Measurements from ENCODE around the gene PLXNA4. TPM values are rescaled to one million over a fixed set of nuclear protein-coding genes. Genes with fewer than 3 reads are reported as not detected.

Gene PLXNA4
- total RNA-seq, 1 donor from 2014 or later, result 133 TPM

DNA sequence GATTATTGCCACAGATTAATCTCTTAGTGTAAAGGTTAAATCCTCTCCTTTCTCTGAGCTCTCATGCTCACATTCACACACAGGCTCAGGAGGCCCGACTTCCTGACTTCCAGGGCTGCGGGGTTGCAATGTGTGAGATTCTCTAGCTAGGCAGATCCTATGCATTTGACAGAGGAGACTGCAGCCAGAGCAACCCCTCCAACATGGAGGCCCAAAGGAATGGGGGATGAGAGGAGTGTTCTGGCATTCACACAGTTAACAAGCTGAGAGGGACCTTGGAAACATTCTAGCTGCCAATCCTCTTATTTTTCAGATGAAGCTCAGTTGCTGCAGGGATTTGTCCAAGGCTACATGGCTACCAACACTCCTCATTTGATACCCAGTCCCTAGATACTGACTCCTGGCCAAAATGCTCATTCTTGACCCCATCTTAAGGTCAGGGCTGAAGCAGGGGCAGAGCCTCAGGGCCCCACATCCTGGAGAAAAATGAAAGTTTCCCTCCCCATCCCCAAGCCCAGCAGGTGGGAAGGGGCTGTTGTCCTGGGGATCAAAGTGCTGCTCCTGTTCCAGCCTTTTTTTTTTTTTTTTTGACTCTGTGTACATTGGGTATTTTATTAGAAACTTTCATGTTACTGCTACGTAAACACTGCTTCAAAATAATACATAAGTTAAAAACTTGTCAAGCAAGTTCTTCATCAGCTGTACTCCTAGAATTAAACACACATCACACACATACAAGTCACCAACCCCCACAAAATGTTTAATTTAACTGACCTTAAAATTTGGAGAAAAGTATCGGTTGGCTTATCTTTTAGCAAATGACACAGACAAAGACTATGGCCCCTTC is 325.6 kb downstream of the PLXNA4 start:
- no peak for DNase-seq (ENCODE audit: low spot score)

DNA sequence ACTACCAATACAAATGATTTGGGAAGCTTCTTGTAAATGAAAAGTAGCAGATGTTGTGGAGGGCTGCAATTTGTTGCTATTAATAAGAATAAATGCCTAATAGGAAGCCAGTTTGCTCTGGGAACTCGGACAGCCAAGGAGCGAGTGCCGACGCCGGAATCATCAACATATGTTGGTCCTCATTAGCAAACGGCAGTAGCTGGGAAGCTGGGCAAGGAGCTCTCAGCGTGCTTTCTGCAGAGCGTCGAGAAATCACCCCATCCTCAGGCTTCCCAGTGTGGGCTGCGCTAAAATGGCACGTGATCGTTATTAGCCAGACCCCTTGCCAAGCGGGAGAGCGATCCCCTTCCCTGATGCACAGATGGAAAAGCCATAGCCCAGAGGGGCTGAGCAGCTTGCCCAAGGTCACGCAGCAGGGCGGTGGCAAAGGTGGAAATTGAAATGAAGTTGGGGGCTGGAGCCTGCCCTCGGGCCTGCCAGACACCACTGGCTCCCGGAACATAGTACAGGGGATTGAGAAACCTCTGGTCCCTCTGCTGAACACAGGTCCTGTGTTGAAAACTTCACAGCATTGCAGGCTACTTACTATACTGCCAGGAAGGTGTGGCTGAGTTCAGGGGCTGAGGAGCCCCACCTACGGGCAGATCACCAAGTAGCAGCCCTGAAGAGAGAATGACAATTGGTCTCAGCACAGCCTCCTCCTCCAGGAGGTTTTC is 326.9 kb downstream of the PLXNA4 start:
- peak; percentile 74 for DNase-seq (ENCODE audit: low spot score)

DNA sequence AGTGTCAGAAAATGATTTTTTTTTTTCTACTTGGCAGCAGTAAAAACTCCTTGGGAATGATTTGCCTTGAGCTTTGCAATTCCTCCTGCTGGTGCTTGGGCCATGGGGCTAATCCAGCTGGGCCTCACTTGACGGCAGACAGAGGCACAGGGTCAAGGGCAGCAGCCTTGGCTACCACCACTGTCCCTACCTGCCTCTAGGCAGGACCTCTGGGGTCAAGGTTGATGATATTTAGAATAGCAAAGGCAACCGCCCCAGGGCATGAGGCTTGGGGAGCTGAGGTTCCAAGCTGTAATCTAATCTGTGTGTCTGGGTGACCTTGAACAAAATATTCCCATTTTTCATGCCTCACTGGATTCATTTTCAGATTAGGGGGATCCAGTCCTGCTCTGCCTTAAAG is 327.4 kb downstream of the PLXNA4 start:
- peak; percentile 45 for DNase-seq (ENCODE audit: low spot score)

DNA sequence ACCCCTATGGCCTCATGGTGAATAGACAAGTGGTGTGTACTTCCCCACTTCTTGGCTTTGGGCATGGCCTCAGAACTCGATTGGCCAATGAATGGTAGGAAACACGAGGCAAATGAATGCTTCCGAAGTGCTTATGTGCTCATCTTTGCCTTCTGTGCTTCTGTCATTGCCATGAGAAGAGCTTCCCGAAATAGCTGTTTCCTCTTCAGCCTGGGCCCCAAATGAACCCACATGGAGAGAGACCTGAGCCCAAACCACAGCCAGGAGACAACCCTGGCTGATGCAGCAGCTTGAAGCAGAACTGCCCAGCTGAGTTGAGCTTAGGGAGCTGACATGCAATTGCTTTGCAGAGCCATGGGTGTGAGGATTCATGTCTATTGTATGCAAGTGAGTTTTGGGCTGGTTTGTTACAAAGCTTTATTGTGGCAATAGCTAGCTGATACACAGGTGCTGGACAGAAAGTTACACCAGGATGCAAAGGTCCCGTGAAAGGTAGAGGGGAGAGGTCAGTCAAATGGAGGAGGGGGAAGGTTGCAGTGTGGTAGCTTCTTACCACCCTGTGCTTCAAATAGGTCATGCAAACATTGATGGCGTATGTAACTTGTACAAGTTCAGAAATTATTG is 328.2 kb downstream of the PLXNA4 start:
- DNase-seq (ENCODE audit: low spot score), result peak; percentile 35

DNA sequence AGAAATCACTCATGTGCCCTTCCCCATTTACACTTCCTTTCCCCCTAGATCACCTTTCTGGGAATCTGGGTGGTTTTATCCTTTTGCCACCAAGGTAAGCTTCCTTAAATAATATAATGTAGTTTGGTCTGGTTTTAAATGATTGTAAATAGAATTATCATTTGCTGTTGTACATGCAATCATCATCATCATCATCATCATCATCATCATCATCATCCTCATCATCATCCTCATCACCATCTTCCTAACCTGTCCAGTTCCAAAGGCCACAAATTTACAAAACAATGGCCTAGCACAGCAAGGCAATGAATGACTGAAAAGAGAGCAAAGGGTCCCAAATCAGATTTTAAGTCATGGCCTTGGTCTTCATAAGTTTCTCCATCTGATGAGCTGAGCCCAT is 329.7 kb downstream of the PLXNA4 start:
- no peak for DNase-seq (ENCODE audit: low spot score)

DNA sequence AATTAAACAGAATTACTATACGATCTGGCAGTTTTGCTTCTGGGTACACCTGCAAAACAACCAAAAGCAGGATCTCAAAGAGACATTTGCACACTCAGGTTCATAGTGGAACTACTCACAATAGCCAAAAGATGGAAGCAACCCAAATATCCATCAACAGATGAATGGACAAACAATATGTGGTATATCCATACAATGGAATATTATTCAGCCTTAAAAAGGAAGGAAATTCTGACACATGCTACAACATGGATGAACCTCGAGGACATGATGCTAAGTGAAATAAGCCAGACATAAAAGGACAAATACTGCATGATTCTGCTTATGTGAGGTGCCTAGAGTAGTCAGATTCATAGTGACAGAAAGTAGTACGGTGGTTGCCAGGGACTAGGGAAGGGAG is 330.7 kb downstream of the PLXNA4 start:
- no peak for DNase-seq (ENCODE audit: low spot score)

DNA sequence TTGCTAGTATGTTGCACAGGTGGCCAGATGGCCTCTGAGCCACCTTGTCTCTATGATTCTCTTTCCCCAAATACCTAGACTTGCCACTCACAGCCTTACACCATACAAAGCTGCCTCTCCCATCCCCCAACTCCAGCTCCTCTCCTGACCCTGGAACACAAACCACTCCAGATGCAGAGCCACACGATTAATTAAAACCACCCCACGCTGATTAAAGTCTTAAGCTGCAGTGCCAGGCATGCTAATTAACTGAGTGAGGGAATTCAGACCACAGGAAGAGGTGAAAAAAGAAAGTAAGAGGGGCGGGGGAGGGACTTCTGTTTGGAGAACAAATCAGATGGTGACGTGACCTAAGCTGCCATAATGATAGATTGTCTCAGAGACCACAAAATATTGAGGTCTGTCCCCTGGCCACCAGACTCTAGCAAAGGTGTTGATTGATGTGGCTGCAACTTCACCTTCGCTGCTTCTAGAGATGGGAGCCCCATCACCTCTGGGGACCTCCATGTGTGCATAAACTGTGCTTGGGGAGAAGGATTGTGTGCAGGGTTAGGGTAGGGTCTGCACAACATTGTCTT is 331.3 kb downstream of the PLXNA4 start:
- no peak for DNase-seq (ENCODE audit: low spot score)

DNA sequence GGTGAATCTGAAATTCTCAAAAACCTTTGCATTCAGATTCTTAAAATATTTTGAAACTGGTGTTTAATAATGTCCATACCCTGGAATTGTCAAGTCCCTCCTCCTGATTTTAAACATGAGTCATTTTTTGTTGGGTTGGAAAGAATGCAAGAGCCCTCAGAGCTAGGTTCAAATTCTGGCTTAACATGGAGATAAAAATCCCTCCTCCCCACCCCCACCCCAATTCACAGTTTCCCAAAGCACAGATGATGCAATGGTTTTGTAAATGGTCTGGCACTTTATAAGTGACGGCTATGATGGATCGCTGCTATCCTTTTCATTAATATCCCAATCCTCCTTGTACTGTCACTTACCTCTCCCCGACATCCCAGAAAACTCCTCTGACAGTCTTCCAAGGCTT is 332.8 kb downstream of the PLXNA4 start:
- no peak for DNase-seq (ENCODE audit: low spot score)

DNA sequence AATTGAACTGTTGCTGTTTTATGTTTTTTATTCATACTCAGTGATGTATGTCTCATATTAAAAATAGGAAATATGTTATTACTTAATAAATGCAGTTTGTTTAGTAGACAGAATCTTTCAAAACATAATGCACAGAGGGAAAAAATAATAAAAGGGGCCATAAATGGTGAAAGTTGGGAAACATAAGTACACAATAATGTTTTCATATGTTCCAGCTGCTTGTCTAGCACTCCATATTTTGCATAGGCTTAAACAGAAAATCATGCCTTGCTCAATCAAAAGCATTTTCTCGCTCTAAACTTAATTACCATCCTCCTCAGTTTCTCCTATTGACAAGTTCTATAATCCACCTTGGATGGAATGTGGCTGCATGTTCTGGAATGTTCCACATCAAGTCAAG is 333.2 kb downstream of the PLXNA4 start:
- no peak for DNase-seq (ENCODE audit: low spot score)

DNA sequence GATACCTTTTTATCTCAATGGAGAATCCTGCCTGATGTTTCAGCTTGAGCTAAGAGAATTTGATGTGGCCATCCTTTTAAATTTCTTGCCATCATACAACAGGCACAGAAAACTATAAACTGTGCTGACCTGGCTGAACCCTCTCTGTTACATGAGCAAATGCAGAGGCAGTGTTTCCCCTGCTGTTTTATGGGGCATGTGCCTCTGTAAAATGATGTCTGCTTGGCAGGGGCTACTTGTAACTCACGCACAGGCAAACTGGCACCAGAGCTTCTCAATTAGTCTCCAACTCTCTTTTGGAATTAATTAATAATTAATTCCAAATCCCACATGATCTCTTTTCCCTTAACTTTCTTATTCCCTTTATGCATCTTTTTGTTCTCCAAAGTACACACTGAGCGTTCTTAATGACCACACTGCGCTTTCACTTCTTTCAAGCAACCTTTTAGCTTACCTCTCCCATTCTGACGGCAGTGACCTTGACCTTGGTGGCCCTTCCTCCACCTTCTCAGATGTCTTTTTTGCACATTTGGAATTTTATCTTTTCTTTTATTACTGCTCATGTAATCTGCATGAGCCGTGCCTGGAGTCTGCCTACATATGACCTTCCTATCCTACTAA is 334.0 kb downstream of the PLXNA4 start:
- DNase-seq (ENCODE audit: low spot score), result no peak

DNA sequence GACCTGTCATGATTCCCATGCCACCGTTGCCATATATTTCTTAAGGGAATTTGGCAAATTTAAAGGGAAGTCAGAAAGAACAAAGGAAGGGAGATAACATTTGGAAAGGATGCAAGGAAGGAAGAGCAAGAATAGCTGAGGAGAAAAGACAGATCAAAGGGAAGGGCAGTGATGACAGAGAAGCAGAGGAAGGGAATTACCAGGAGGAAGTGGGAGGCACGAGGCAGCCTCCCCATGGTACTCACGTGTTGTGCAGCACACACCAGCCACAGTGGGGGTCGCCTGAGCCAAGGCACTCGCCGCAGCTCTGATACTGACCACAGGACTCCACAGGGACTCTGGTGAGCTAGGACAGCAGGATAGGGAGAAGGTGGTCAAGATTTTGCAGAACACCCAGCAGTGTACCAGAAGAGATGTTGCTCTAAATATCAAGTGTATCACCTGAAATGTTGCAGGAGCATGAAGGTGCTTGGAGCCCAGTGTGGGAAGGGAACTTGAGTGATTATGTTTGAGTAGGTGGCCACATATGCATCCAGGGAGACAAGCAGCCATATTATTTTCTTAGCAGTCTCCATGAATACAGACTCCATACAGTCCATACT is 335.3 kb downstream of the PLXNA4 start:
- peak; percentile 62 for DNase-seq (ENCODE audit: low spot score)

DNA sequence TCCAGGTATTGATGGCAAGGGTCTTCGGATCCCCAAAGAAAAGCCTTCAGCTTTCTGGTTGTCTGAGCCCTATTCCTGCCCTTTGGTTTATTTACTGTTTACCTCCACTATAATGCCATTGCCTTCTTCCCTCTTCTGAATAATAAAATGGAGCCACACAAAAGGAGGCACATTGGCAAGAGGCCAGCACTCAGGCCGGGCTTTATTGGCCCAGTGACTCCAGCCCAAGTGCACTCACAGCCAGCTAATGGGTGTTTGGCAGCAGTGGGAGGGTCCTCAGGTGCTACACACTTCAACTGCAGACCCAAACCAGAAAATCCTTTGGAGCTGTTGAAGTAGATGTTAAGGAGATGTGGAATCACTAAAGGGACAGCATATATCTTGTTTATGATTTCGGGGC is 336.0 kb downstream of the PLXNA4 start:
- peak; percentile 73 for DNase-seq (ENCODE audit: low spot score)

DNA sequence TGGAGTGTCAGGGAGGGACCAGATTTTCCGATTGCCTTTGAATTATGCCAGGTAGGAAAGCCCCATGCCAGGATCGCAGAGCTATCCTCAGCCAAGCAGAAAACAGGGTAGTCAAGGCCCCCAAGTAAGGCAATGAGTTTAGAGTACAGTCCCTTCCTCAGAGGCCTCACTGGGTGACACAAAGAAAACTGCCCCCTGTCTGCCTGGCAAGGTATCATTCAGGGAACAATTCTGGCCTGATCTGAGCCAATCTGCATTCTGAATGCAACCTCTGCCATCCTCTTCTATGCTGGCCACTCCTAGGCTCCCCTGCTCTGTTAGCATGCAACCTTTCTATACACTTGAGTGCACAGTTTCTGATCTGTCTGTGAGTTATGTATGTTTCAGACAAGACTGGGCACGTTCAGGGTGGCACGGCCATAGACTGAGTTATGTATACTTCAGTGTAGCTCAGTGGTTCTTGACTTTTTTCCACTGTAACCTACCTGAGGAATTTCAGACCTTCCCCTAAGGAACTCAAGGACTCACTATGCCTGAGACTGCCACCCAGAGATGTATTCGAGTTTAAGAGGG is 336.8 kb downstream of the PLXNA4 start:
- DNase-seq (ENCODE audit: low spot score), result peak; percentile 37

DNA sequence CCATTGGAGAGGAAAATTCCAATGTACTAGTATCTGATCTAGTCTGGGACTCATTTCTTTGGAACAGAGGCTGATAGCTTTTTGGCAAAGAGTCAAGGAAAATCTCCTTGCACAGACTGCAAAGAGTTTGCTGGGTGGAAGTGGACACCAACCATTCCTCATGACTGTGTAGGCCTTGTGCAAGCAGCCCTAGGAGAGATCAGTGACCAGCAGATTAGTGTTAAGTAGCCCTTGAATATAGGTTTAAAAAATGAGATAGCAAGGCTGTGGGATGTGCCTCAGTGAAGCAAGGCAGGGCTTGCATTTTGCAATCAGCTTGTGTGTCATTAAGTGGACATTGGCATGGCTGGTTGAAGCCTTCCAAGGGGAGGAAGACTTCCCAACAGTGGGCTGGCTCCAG is 341.6 kb downstream of the PLXNA4 start:
- DNase-seq (ENCODE audit: low spot score), result peak; percentile 39

DNA sequence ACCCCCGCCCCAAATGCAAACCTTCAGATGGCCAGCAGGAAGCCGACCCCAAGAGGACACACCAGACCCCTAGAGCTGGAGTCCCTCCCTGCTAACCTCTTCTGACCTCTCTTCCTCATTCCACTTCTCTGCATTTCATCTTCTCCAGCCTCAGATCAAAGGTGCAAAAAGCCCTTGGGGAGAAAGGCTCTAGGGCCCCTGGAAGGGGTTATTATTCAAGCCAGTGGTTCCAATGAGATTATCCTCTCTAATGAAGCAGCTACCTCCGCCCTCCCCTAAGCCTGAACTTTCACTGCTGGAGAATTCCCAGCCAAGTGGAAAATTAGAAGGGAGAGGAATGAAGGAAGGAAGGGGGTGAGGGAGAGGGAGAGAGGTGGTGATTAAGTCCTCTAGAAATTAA is 343.9 kb downstream of the PLXNA4 start:
- DNase-seq (ENCODE audit: low spot score), result no peak

DNA sequence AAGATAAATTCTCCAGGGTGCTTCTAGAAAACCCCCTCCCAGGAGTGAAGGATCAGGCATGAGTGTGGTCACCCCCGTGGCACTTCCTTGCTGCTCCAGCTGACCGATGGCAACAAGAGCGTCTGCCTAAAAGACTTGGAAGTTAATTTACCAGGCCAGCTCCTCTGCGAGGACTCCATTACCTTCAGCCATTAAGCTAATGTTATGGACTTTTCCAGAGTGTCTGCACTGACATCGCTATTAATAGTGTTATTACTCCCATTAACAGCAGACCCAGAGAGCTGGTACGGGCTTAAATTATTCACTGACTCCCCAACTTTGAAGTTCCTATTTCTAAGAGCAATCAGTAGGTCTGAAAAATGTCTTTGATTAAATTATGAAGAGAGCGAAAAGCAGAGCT is 345.8 kb downstream of the PLXNA4 start:
- DNase-seq (ENCODE audit: low spot score), result peak; percentile 9

DNA sequence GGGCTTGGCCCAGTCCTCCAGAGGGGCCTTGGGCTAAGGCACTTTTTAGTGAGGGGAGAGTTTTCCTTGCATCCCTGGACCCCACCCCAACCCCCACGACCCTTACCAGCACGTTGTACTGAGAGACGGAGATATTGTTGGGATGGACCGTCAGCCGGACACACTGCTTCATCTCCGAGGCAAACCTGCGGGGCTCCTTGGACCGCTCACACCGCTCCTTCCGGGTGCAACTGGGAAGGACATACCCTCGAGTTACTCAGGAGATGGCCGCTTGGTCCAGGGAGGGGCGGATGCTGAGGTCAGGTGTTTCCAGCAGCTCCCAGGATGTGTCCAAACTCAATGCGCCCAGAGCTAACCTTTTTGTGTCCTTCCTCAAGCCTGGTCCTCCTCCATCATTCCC is 348.0 kb downstream of the PLXNA4 start:
- peak; percentile 60 for DNase-seq (ENCODE audit: low spot score)

DNA sequence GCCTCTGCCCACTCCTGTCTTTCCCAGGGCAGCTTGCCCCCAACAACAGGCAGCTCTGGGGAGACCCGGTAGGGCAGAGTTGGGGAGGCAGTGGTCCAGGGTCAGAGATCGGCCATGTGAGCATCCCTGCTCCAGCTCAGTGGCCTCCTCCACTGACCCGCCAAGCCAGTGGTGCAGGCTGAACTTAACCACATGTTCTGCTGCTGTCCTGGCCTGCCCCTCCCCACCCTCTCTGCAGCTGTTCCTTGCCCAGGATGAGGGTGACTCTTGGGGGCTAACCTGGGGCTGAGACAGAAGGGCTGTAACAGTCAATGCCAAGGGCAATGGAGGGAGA is 349.3 kb downstream of the PLXNA4 start:
- DNase-seq (ENCODE audit: low spot score), result peak; percentile 78

DNA sequence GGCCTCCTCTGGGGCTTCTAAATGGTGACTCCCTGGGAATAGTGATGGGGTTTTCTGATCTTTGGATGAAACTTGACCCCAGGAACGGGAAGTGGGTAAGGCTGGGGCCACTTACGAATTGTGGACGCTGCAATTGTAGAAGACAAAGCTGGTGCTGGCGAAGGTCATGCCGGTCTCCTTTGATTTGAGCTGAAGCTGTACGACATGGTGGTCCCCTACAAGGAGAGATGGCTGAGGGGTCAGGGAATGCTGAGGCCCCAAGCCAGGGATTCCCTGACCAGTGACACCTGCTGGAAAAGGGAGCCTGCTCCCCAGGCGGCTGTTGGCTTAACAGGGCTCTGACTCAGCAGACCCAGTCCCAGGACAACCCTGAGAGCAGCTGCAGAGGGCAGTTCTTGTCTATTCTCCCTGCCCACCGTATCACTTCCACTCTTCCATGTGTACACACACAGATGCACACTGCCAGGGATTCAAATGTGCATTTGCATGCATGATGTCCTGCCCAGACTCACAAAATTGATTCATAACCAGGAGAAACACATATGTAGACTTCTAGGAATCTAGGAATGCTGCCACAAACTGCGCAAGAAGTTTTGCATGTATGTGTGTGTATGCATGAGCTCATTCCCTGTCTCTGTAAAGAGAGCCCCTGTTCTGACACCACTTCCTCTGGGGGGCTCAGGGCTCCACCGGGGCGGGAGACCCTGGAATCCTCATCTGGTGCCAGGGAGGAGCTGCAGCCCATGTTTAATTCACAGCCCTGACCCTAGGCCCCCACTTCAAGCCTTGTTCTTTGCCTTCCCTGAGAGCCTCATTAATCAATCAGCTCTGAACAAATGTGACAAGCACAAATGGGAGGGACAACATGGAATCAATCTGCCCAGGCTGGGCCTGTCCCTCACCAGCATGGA is 350.0 kb downstream of the PLXNA4 start:
- DNase-seq (ENCODE audit: low spot score), result peak; percentile 62
